NT2/D1 (cell line): ENCODE results near the gene FBH1.
"Not testable (repeated sequence)": the region's sequence is repeated elsewhere in the genome, so short reads cannot be mapped to it uniquely, and the experiment has no call there.

Source experiments
- DNase-seq: peaks from one replicate; pipeline ENCODE4 v3.0.0-alpha.2; 2011; ENCODE audit warnings: low read depth, low spot score
- H3K27me3 ChIP-seq: 2 replicates; pipeline ENCODE4 v1.6.0; 2011; ENCODE audit warnings: mild to moderate bottlenecking; ENCODE audit not compliant: insufficient read length, insufficient read depth
- H3K36me3 ChIP-seq: 2 replicates; pipeline ENCODE4 v1.6.1; 2011; ENCODE audit warnings: mild to moderate bottlenecking, low read length, mixed read lengths; ENCODE audit not compliant: insufficient read depth, insufficient read length
- H3K4me1 ChIP-seq: 2 replicates; pipeline ENCODE4 v1.5.1; 2011; ENCODE audit not compliant: insufficient read depth, insufficient read length
- H3K4me3 ChIP-seq: 2 replicates; pipeline ENCODE4 v1.5.1; 2011; ENCODE audit warnings: low read depth; ENCODE audit not compliant: insufficient read length
- H3K9ac ChIP-seq: 2 replicates; pipeline ENCODE4 v1.6.0; 2011; ENCODE audit warnings: low read depth; ENCODE audit not compliant: insufficient read length
- H3K9me3 ChIP-seq: 2 replicates; pipeline ENCODE4 v1.5.1; 2011; ENCODE audit warnings: mild to moderate bottlenecking, low read length; ENCODE audit not compliant: insufficient read depth
- SUZ12 ChIP-seq: IDR thresholded peaks from 2 replicates; pipeline ENCODE4 v1.6.1; 2011; ENCODE audit not compliant: insufficient read length, insufficient read depth; ENCODE audit errors: extremely low read depth
- YY1 ChIP-seq: IDR thresholded peaks from 2 replicates; pipeline ENCODE4 v1.6.1; 2011; ENCODE audit not compliant: insufficient read length, insufficient read depth
- ZNF274 ChIP-seq: IDR thresholded peaks from 2 replicates; pipeline ENCODE4 v1.6.1; 2011; ENCODE audit warnings: mild to moderate bottlenecking, low read depth, low read length

The FBH1 gene

DNA sequence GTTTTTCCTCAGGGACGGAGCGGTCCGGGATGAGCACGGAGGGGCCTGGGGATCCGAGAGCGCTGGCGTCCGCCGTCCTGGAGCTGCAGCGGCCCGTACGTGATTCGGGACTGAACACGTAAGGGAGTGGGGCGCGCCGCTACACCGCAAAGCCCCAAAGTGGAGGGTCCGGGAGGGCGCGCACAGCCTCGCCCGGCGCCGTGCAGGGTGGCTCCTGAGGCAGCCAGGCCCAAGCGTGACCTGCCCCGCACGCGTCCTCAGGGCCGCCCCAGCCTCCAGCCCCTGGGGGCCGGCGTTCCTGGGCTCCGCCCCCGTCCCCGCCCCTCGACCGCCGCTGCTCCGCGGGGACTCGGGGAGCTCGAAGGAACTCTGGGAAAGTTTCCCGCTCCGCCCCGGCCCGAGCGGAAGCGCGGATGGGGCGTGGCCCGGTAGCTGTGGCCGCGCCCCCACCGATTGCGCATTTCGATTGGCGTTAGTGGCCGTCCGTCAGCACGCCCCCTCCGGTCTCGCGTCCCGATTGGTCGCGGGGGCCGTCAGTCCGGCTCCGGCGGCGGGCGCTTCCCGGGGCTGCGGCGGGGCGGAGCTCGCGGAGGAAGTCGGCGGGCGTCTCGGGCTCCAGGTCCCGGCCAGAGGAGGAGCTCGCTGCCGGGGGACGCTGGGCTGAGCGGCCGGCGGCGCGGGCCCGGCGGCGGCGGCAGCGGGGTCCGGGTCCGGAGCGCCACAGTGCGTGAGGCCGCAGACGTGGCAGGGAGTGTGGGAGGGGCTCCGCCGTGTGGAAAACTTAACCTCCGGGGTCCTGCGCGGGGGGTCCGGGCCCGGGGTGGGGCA, at the start of gene FBH1, which contains the start of gene ANKRD16:
FBH1 (plus strand) TSS at position 620 of the 828 bp plus-strand sequence; CDS start at position 723, 103 bp downstream.
ANKRD16 (minus strand) TSS at position 270 of the 828 bp plus-strand sequence. CDS start 539 bp downstream, outside the sequence.
- no peaks in the 10 kb centered on the region for H3K4me1 ChIP-seq
- H3K4me3 ChIP-seq: peak within 1 kb of the TSS; percentile 84
- peaks cover 52% of the 10 kb centered on the region for H3K36me3 ChIP-seq
- DNase-seq: peak; percentile 95
- no peaks in the 10 kb centered on the region for H3K27me3 ChIP-seq
- TF ChIP-seq SUZ12 (no peak), YY1 (no peak), ZNF274 (no peak)
- H3K9me3 ChIP-seq: no peaks in the 10 kb centered on the region
- H3K9ac ChIP-seq: peak within 1 kb of the TSS; percentile 89

- Histone ChIP-seq H3K4me3 (no peak overlapping the region), H3K9ac (no peak overlapping the region), H3K27me3 (no peaks in the 10 kb centered on the region), H3K9me3 (no peaks in the 10 kb centered on the region), H3K36me3 (no peaks in the 10 kb centered on the region), H3K4me1 (no peaks in the 10 kb centered on the region)
- no peak for DNase-seq
- no peak for TF ChIP-seq ZNF274
- no peak for TF ChIP-seq SUZ12
- TF ChIP-seq YY1: no peak
Observed at GRCh38 chr10:5840314-5841307, 49.4 kb upstream of the FBH1 start.

- no peak for TF ChIP-seq YY1
- TF ChIP-seq SUZ12: no peak
- no peak for TF ChIP-seq ZNF274
- no peak overlapping the region for H3K9ac ChIP-seq
- H3K4me1 ChIP-seq: no peaks in the 10 kb centered on the region
Observed at GRCh38 chr10:5841965-5842364, 48.1 kb upstream of the FBH1 start.

DNA sequence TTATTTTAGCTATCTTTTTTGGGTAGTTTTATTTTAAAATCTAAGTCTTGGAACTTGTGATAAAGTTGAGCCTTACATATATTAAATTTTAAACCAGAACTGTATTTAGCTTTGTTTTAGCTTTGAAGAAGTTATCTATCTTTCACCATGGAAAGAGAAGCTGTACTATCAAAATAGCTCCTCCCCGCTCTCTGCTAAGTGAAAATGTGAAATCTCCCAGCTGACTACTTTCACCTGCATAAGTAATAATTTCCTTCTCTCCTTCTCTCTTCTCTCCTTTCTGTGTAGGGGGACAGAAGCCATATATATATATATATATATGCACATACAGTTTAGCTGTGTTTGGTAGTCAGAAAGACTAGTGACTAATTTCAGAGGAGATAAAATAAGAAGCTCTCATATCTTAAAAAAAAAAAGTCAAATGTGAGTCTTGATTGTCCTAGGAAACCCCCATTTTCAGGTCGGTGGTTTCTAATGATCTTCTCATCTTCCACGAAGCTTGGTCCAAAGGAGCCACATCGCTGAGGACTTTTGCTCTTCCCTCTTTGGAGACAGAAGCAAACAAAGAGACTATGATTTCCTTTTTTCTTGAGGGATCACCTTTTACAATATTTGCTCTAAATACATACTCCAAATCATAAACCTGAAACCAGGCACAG, 46.2 kb upstream of the FBH1 start:
- DNase-seq: no peak

More at GRCh38 chr10:5841965-5842364, 48.1 kb upstream of the FBH1 start:
- Histone ChIP-seq H3K4me3 (no peak overlapping the region), H3K36me3 (no peaks in the 10 kb centered on the region), H3K27me3 (no peaks in the 10 kb centered on the region), H3K9me3 (no peaks in the 10 kb centered on the region)
- DNase-seq: no peak

GRCh38 chr10:5844345-5845055, 45.5 kb upstream of the FBH1 start:
- Histone ChIP-seq H3K9me3 (no peaks in the 10 kb centered on the region), H3K27me3 (no peaks in the 10 kb centered on the region), H3K36me3 (no peaks in the 10 kb centered on the region), H3K9ac (no peak overlapping the region), H3K4me1 (no peaks in the 10 kb centered on the region), H3K4me3 (no peak overlapping the region)
- TF ChIP-seq YY1 (no peak), ZNF274 (no peak), SUZ12 (no peak)
- DNase-seq: no peak

More for the DNA sequence above, 46.2 kb upstream of the FBH1 start:
- Histone ChIP-seq H3K4me1 (no peaks in the 10 kb centered on the region), H3K27me3 (no peaks in the 10 kb centered on the region), H3K36me3 (no peaks in the 10 kb centered on the region), H3K9me3 (no peaks in the 10 kb centered on the region), H3K4me3 (no peak overlapping the region), H3K9ac (no peak overlapping the region)
- TF ChIP-seq ZNF274: no peak
- no peak for TF ChIP-seq YY1

DNA sequence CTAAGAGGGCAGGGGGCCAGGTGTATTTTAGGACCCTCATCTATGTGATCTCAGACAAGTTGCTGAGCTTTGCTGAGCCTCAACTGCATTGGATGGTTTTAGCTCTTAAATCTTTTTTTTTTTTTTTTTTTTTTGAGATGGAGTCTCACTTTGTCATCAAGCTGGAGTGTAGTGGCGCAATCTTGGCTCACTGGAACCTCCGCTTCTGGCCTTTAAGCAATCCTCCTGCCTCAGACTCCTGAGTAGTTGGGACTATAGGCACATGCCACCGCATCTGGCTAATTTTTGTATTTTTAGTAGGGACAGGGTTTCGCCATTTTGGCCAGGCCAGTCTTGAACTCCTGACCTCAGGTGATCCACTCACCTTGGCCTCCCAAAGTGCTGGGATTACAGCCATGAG, 43.4 kb upstream of the FBH1 start:
- H3K4me3 ChIP-seq, H3K27me3 ChIP-seq, H3K4me1 ChIP-seq, H3K9ac ChIP-seq, H3K36me3 ChIP-seq, H3K9me3 ChIP-seq, DNase-seq: not testable (repeated sequence)

DNA sequence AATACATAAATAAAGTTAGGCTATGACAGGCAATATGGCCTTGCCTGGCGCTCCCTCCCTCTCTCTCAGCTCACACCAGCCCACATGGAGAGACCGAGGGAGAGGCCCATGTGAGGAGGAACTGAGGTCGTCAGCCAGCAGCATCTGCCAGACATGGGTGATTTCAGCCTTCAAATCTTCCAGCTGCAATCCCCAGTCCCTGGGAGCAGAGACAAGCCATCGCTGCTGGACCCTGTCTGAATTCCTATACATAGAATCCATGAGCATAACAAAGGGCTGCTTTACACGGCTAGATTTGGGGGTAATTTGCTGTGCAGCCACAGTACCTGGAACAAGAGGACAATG, 35.9 kb upstream of the FBH1 start:
- H3K9ac ChIP-seq: no peak overlapping the region
- TF ChIP-seq ZNF274: no peak
- no peak for TF ChIP-seq YY1
- TF ChIP-seq SUZ12: no peak
- no peak overlapping the region for H3K4me3 ChIP-seq
- no peaks in the 10 kb centered on the region for H3K4me1 ChIP-seq
- DNase-seq: no peak
- H3K9me3 ChIP-seq: no peaks in the 10 kb centered on the region
- H3K27me3 ChIP-seq: no peaks in the 10 kb centered on the region
- H3K36me3 ChIP-seq: no peaks in the 10 kb centered on the region
